Glutamatergic neuron (in vitro differentiated cells): ENCODE data around the gene MROH7. TPM values are rescaled to one million over a fixed set of nuclear protein-coding genes. Genes with fewer than 3 reads are reported as not detected.

Experiments
- DNase-seq: peaks from one replicate; pipeline ENCODE4 v3.0.0; 2022
- H3K27ac Mint-ChIP-seq: one replicate; pipeline ENCODE4 v1.8.0; 2020; ENCODE audit warnings: mild to moderate bottlenecking, mixed read lengths, inconsistent platforms; ENCODE audit not compliant: unreplicated experiment
- H3K27me3 Mint-ChIP-seq: one replicate; pipeline ENCODE4 v1.8.0; 2020; ENCODE audit warnings: mild to moderate bottlenecking, moderate library complexity, mixed read lengths, inconsistent platforms; ENCODE audit not compliant: unreplicated experiment
- H3K36me3 Mint-ChIP-seq: one replicate; pipeline ENCODE4 v1.8.0; 2020; ENCODE audit warnings: mild to moderate bottlenecking, mixed read lengths, inconsistent platforms; ENCODE audit not compliant: unreplicated experiment
- H3K4me1 Mint-ChIP-seq: one replicate; pipeline ENCODE4 v1.8.0; 2020; ENCODE audit warnings: mild to moderate bottlenecking, low read depth, mixed read lengths, inconsistent platforms; ENCODE audit not compliant: unreplicated experiment
- H3K4me3 Mint-ChIP-seq: one replicate; pipeline ENCODE4 v1.8.0; 2020; ENCODE audit warnings: mild to moderate bottlenecking, mixed read lengths, inconsistent platforms; ENCODE audit not compliant: unreplicated experiment
- H3K9me3 Mint-ChIP-seq: one replicate; pipeline ENCODE4 v1.8.0; 2020; ENCODE audit warnings: mild to moderate bottlenecking, moderate library complexity, mixed read lengths, inconsistent platforms; ENCODE audit not compliant: unreplicated experiment
- total RNA-seq: library from RNA; stranded (reverse); fragmentation: NEBNext Ultra II Directional; extraction: Animal tissue kit (Norgen Biotek cat#: 25700); gene quantifications from one replicate; pipeline ENCODE4 v1.2.1, GENCODE V29; 2021; ENCODE audit not compliant: unreplicated experiment
- TF ChIP-seq, protein P1 (sequence below): fragments of 200-600 bp; sonication (generic); IDR thresholded peaks from one replicate; pipeline ENCODE4 v1.5.0; 2021; ENCODE audit not compliant: partially characterized antibody, unreplicated experiment

MROH7 gene
- total RNA-seq, 1 donor from 2014 or later, result not detected

DNA sequence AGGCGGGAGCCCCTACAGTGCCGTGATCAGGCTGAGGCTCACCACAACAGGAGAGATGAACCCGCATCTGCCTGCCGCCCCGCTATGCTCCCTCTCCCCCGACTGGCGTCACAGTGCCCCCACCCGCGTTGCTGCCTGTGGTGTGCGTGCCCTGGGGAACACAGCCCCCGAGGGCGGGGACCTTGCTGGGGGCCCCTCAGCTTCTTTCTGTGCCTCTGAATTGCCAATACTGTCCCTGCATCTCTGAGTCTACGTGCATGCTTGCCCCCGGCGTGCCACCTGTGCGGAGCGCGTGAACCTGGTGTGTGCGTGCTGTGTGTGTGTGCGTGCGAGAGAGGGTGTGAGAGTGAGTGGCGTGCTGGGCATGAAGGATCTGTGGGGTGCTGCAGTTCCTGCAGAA lies 112.5 kb downstream of the MROH7 start:
- Mint-ChIP-seq H3K36me3 (no peaks in the 10 kb centered on the region), H3K27me3 (peaks cover 3% of the 10 kb centered on the region), H3K9me3 (no peaks in the 10 kb centered on the region), H3K27ac (no peak overlapping the region), H3K4me3 (no peak overlapping the region), H3K4me1 (peaks cover 12% of the 10 kb centered on the region)
- TF ChIP-seq, protein P1, sequence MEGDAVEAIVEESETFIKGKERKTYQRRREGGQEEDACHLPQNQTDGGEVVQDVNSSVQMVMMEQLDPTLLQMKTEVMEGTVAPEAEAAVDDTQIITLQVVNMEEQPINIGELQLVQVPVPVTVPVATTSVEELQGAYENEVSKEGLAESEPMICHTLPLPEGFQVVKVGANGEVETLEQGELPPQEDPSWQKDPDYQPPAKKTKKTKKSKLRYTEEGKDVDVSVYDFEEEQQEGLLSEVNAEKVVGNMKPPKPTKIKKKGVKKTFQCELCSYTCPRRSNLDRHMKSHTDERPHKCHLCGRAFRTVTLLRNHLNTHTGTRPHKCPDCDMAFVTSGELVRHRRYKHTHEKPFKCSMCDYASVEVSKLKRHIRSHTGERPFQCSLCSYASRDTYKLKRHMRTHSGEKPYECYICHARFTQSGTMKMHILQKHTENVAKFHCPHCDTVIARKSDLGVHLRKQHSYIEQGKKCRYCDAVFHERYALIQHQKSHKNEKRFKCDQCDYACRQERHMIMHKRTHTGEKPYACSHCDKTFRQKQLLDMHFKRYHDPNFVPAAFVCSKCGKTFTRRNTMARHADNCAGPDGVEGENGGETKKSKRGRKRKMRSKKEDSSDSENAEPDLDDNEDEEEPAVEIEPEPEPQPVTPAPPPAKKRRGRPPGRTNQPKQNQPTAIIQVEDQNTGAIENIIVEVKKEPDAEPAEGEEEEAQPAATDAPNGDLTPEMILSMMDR, result no peak
- no peak for DNase-seq

DNA sequence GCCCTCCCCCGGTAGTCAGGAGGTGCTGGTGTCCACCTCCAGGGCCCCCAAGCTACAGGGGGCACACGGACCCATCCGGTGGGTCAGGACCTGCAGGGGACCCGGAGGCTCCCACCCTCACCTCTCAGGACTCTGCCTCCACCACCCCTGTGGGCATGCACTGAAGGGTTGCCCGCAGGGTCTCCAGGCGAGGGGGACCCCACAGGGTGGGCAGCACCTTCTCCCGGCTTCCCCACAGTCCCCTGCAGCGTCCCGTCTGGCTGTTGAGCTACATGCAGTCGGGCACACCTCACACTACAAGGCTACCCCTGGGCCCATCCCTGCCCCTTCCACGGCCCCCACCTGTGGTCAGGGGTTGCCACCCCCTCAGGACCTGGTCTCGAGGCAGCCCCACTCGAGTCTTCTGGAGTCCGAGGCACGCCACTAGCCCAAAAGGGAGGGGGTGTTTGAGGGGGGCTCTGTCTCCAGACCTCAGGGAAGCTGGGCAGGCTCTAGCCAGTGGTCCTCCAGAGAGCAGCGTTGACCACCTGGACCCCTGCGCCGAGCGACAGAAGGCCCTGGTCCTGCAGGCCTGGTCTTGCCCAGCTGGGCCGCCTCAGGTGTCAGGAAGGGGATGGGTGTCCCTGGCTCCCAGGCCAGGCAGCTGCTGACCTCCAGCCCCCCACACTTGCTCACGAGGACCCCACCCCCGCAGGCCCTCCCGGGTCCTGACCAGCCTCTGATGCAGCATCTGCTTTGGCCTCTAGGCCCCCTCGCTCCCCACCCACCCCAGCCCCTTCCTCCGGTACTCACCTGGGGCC lies 113.1 kb downstream of the MROH7 start:
- H3K27ac Mint-ChIP-seq, result no peak overlapping the region

DNA sequence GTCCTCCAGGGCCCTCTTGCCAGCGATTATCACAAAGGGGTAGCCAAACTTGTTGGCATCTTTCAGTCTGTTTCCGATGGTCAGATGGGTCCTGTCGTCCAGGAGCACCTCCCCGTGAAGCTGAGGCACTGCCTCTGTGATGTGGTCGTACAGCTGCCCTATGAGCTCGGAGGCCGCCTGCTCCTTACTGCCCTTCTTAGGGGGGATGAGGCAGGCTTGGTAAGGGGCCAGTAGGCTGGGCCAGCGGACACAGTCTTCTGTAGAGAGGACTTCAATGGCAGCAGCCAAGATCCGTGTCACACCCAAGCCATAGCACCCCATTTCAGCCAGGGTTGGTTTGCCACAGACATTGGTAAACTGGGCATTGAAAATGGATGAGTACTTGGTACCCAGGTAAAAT lies 116.2 kb downstream of the MROH7 start:
- no peak for DNase-seq
- H3K9me3 Mint-ChIP-seq, result no peaks in the 10 kb centered on the region
- H3K27me3 Mint-ChIP-seq, result peaks cover 8% of the 10 kb centered on the region
- H3K27ac Mint-ChIP-seq, result no peak overlapping the region
- TF ChIP-seq, protein P1, result no peak
- peaks cover 31% of the 10 kb centered on the region for H3K4me1 Mint-ChIP-seq
- no peaks in the 10 kb centered on the region for H3K36me3 Mint-ChIP-seq
- no peak overlapping the region for H3K4me3 Mint-ChIP-seq

More for the DNA sequence above, 113.1 kb downstream of the MROH7 start:
- no peaks in the 10 kb centered on the region for H3K9me3 Mint-ChIP-seq
- H3K4me1 Mint-ChIP-seq, result peaks cover 15% of the 10 kb centered on the region
- H3K36me3 Mint-ChIP-seq, result no peaks in the 10 kb centered on the region
- DNase-seq, result peak; percentile 64
- no peak overlapping the region for H3K4me3 Mint-ChIP-seq
- H3K27me3 Mint-ChIP-seq, result peaks cover 4% of the 10 kb centered on the region
- TF ChIP-seq, protein P1, result no peak

DNA sequence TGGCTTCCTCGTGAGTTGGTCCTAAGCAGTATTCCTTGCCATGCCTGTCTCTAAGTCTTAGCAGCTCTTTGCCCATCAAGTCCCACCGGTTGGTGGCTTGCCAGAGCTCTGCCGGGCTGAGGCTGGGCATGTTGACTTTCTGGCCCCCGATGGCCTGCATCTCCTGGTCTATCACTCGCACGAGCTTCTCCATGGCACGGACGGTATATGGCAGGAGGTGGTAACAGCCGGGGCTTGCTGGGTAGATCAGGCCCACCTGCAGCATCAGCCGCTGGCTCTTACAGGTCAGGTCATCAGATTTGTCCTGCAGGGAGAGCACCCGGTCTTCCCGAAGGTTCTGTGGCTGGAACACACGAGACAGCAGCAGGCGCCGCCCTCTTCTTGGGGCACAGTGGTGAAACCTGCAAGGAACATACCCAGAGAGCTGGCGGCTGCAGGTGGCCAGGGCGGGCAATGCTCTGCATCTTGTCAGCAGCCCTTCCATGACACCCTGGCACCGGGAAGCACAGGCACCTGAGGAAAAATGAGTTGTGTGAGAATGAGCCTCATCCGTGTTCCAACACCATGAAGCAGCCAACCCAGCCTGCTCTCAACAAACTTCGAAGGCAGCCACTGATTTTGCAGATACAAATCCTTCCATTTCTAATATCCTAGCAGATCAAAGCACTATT lies 117.2 kb downstream of the MROH7 start:
- TF ChIP-seq, protein P1, result no peak
- Mint-ChIP-seq H3K27ac (no peak overlapping the region), H3K4me1 (peaks cover 35% of the 10 kb centered on the region), H3K36me3 (no peaks in the 10 kb centered on the region), H3K27me3 (peaks cover 8% of the 10 kb centered on the region), H3K9me3 (no peaks in the 10 kb centered on the region), H3K4me3 (no peak overlapping the region)
- no peak for DNase-seq

Other genes starting within 250 kb of the MROH7 start
- gene SSBP3, start 235.4 kb upstream of the MROH7 start, total RNA-seq, result 608 TPM
- gene ACOT11, start 93.6 kb upstream of the MROH7 start, total RNA-seq, result 0.32 TPM
- not detected for gene FAM151A, start 18.3 kb upstream of the MROH7 start, total RNA-seq
- gene TTC4, start 74.1 kb downstream of the MROH7 start, total RNA-seq, result 14.3 TPM
- gene PARS2, start 122.7 kb downstream of the MROH7 start, total RNA-seq, result 4.2 TPM
- gene TTC22, start 159.5 kb downstream of the MROH7 start, total RNA-seq, result not detected
- gene DHCR24, start 245.4 kb downstream of the MROH7 start, total RNA-seq, result 284 TPM